Neural crest cell (in vitro differentiated cells): Measurements from ENCODE around the gene DIO1. TPM values are rescaled to one million over a fixed set of nuclear protein-coding genes. Genes with fewer than 3 reads are reported as not detected.

Source experiments
- DNase-seq: peaks from one replicate; pipeline ENCODE4 v3.0.0; 2021; ENCODE audit warnings: low read depth, mixed read lengths, low spot score
- H3K27ac Mint-ChIP-seq: one replicate; pipeline ENCODE4 v1.8.0; 2021; ENCODE audit warnings: mild to moderate bottlenecking, mixed read lengths; ENCODE audit not compliant: unreplicated experiment
- H3K27me3 Mint-ChIP-seq: 2 replicates; pipeline ENCODE4 v1.8.0; 2021; ENCODE audit warnings: low read depth, mild to moderate bottlenecking, mixed read lengths
- H3K36me3 Mint-ChIP-seq: 2 replicates; pipeline ENCODE4 v1.8.0; 2021; ENCODE audit warnings: low read depth, mild to moderate bottlenecking, mixed read lengths
- H3K4me1 Mint-ChIP-seq: 2 replicates; pipeline ENCODE4 v1.8.0; 2021; ENCODE audit warnings: mixed read lengths
- H3K4me3 Mint-ChIP-seq: one replicate; pipeline ENCODE4 v1.8.0; 2021; ENCODE audit warnings: mild to moderate bottlenecking, mixed read lengths
- H3K9me3 Mint-ChIP-seq: 2 replicates; pipeline ENCODE4 v1.8.0; 2021; ENCODE audit warnings: mixed read lengths
- total RNA-seq: library from RNA; stranded (reverse); gene quantifications from 2 replicates; pipeline ENCODE4 v1.2.1, GENCODE V29; 2021
- TF ChIP-seq, protein P1 (sequence below): fragments of 200-600 bp; sonication (generic); conservative IDR thresholded peaks from 2 replicates; pipeline ENCODE4 v1.5.0; 2021; ENCODE audit warnings: antibody characterized with exemption, mild to moderate bottlenecking

The DIO1 gene
- total RNA-seq, 1 donor from 2014 or later = not detected

DNA sequence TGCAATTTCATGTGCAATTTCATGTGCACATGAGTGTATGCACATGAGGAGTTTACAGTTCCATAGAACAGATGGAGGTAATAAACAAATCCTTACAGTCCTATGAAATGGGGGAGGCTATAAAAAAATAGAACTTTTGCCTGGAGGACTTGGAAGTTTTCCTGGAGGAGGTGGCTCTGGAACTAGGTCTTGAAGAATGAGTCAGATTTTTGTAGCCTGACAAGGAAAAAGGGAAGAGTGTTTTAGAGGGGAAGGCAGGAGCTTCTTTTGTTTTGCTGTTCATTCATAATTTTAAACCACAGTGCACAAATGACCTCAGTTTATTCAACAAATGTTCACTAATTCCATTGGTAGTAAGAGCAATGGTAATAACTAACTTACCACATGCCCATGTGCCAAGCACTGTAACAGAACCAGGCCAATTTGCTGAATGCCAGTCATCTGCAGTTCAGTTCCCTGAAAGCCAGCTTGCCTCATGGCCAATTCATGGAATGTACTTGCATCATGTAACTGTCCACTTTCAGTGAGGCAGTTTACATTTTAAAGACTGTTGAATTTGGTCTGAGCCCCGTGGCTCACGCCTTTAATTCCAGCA, 2.7 kb downstream of the DIO1 start:
- no peaks in the 10 kb centered on the region for H3K36me3 Mint-ChIP-seq
- no peak for DNase-seq
- no peaks in the 10 kb centered on the region for H3K27me3 Mint-ChIP-seq
- no peak overlapping the region for H3K4me3 Mint-ChIP-seq
- TF ChIP-seq, protein P1, sequence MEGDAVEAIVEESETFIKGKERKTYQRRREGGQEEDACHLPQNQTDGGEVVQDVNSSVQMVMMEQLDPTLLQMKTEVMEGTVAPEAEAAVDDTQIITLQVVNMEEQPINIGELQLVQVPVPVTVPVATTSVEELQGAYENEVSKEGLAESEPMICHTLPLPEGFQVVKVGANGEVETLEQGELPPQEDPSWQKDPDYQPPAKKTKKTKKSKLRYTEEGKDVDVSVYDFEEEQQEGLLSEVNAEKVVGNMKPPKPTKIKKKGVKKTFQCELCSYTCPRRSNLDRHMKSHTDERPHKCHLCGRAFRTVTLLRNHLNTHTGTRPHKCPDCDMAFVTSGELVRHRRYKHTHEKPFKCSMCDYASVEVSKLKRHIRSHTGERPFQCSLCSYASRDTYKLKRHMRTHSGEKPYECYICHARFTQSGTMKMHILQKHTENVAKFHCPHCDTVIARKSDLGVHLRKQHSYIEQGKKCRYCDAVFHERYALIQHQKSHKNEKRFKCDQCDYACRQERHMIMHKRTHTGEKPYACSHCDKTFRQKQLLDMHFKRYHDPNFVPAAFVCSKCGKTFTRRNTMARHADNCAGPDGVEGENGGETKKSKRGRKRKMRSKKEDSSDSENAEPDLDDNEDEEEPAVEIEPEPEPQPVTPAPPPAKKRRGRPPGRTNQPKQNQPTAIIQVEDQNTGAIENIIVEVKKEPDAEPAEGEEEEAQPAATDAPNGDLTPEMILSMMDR = no peak
- H3K4me1 Mint-ChIP-seq = no peaks in the 10 kb centered on the region
- no peaks in the 10 kb centered on the region for H3K9me3 Mint-ChIP-seq
- no peak overlapping the region for H3K27ac Mint-ChIP-seq

DNA sequence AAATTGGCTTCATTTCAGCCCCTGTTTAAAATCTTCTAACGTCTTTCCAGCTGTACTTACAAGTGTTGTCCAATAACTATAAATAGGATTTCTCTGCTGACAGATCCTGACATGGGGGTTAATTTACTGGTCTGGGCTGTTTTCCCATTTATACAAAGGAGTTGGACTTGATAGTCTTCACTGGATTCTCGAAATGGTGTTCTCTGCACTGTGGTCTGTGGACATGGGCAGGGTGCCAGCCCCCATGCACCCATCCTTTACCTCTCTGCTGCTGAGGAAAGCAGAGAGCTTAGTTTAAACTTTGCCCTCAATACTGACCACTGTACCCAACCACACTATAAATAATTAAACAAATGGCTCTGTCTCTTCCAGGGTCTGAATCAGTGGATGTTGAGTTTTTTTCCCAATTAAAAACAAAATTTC, 5.2 kb downstream of the DIO1 start:
- Mint-ChIP-seq H3K27ac (peak overlapping the region; percentile 35), H3K27me3 (no peaks in the 10 kb centered on the region), H3K4me1 (no peaks in the 10 kb centered on the region), H3K36me3 (no peaks in the 10 kb centered on the region), H3K9me3 (no peaks in the 10 kb centered on the region), H3K4me3 (no peak overlapping the region)
- DNase-seq = no peak
- TF ChIP-seq, protein P1 = no peak

DNA sequence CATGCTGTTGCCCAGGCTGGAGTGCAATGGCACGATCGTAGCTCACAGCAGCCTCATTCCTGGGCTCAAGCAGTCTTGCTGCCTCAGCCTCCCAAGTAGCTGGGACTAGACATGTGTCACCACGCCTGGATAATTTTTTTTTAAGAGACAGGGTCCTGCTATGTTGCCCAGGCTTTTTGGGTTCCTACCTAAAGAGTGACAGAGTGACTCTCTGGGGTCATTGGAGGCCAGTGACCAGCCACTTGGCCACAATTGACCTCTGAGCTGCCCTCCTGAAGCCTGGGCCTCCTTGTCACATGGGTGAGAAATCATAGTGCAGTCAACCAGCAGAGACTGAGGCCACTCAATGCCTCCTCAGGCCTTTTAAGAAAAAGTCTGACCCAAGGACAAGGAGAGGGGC, 5.7 kb downstream of the DIO1 start:
- Mint-ChIP-seq H3K27ac (no peak overlapping the region), H3K27me3 (no peaks in the 10 kb centered on the region), H3K4me1 (no peaks in the 10 kb centered on the region), H3K4me3 (no peak overlapping the region), H3K9me3 (no peaks in the 10 kb centered on the region), H3K36me3 (no peaks in the 10 kb centered on the region)
- TF ChIP-seq, protein P1 = no peak
- DNase-seq = no peak

DNA sequence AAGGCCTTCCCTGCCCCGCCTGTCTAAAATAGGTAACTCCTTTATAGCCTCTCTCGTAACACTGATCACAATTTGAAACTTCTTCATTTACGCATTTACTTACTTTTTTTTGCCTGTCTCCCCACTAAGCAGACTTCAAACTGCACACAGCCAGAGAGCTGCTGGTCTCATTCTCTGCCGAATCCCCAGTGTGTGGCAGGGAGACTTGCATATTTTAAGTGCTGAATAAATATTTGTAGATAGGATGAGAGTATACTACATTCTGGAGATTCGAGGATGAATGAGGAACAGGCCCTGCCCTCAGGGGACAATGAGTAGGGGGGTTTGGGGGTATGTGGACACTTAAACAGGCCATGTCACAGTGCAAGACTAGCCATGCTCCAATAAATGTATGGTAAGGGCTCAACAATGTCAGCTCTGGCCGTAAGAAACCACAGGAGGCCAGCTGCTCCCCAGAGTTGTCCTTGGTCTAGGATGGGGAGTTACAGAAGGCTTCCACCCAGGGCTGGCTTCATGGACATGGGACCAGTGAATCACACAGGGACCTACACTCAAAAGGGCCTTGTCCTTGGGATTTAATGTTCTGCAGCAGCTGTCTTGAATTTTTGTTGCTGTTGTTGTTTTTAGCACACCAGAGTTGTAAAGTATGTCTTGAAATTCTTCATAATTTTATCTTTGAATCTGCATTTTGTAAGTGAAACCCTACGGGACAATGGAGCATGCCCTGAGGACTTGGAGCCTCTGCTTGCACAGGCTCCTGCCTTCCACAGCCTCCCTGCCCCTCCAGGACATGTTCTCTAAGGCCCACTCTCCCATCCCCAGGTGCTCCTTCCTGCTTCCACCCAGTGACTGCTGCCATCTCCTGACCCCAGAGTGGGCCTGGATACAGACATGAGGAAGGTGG, 8.5 kb downstream of the DIO1 start:
- Mint-ChIP-seq H3K27me3 (no peaks in the 10 kb centered on the region), H3K27ac (no peak overlapping the region), H3K36me3 (no peaks in the 10 kb centered on the region), H3K4me3 (no peak overlapping the region), H3K4me1 (no peaks in the 10 kb centered on the region), H3K9me3 (no peaks in the 10 kb centered on the region)
- no peak for DNase-seq
- TF ChIP-seq, protein P1 = no peak

DNA sequence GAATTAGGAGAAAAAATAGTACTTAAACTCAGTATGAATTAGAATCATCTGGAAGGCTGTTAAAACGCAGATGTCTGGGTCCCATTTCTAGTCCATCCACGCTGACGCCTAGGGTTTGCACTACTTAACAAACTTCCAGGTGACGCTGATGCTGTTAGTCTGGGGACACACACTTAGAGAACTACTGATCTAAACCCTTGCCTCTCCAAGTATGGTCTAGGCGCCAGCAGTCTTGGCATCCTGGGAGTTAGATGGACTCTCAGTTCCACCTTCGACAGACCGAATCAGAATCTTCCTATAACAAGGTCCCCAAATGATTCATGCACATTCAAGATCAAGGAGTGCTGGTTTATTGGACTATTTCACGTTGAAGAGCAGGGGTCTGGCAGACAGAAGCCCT, 11.5 kb downstream of the DIO1 start:
- no peaks in the 10 kb centered on the region for H3K9me3 Mint-ChIP-seq
- no peaks in the 10 kb centered on the region for H3K27me3 Mint-ChIP-seq
- TF ChIP-seq, protein P1 = no peak
- no peaks in the 10 kb centered on the region for H3K4me1 Mint-ChIP-seq
- no peak for DNase-seq
- H3K4me3 Mint-ChIP-seq = no peak overlapping the region
- H3K36me3 Mint-ChIP-seq = no peaks in the 10 kb centered on the region
- H3K27ac Mint-ChIP-seq = no peak overlapping the region
